Common myeloid progenitor, CD34-positive (primary cell): ENCODE data around the gene WDR20.

Experiments
- CTCF ChIA-PET: fragments of 350-600 bp; sonication (Branson Sonifier 250); formaldehyde crosslinking; loops from one replicate; lab custom pipeline; 2021; ENCODE audit warnings: antibody characterized with exemption; lab: Charles Lee
- POLR2A ChIA-PET: fragments of 350-600 bp; sonication (Branson Sonifier 250); formaldehyde crosslinking; loops from one replicate; lab custom pipeline; 2021; ENCODE audit warnings: antibody characterized with exemption; lab: Charles Lee
- DNase-seq, 3 donors: peaks; one replicate each; pipeline versions ENCODE4 v3.0.0 to v3.0.0-alpha.2; 2013
- H3K27ac ChIP-seq, 2 experiments: 1 replicate in 1 of 2; 2 replicates in 1 of 2; pipeline ENCODE4 v1.7.0; 2013; ENCODE audit warnings: inconsistent platforms in 2 of 2, low read length in 2 of 2, mild to moderate bottlenecking in 2 of 2, low read depth in 1 of 2, moderate library complexity in 1 of 2; ENCODE audit not compliant: severe bottlenecking in 2 of 2, insufficient read depth in 1 of 2, poor library complexity in 1 of 2
- H3K27me3 ChIP-seq, 5 experiments: replicated peaks in 2 of 5; 1 replicate in 3 of 5; 2 replicates in 2 of 5; pipeline versions ENCODE4 v1.6.1 to v1.7.0; 2013; ENCODE audit warnings: low read length in 4 of 5, mild to moderate bottlenecking in 2 of 5, moderate library complexity in 2 of 5, inconsistent platforms in 1 of 5; ENCODE audit not compliant: insufficient read depth in 5 of 5, control insufficient read depth in 4 of 5
- H3K36me3 ChIP-seq, 4 experiments: 1 replicate in 2 of 4; 2 replicates in 2 of 4; pipeline versions ENCODE4 v1.6.1 to v1.7.0; 2013; ENCODE audit warnings: low read length in 3 of 4, control low read depth in 1 of 4, mild to moderate bottlenecking in 1 of 4; ENCODE audit not compliant: control insufficient read depth in 4 of 4, insufficient read depth in 4 of 4
- H3K4me1 ChIP-seq, 4 experiments: 1 replicate in 3 of 4; 2 replicates in 1 of 4; pipeline versions ENCODE4 v1.6.1 to v1.7.1; 2013; ENCODE audit warnings: low read length in 3 of 4, mild to moderate bottlenecking in 3 of 4, control low read depth in 1 of 4, inconsistent platforms in 1 of 4, moderate library complexity in 1 of 4; ENCODE audit not compliant: control insufficient read depth in 4 of 4, insufficient read depth in 4 of 4; ENCODE audit errors: control extremely low read depth in 1 of 4
- H3K4me3 ChIP-seq, 7 experiments: 1 replicate in 4 of 7; 2 replicates in 3 of 7; pipeline versions ENCODE4 v1.5.1 to v1.7.0; 2013; ENCODE audit warnings: mild to moderate bottlenecking in 7 of 7, low read length in 6 of 7, moderate library complexity in 6 of 7, inconsistent platforms in 2 of 7, low read depth in 2 of 7, control low read depth in 1 of 7; ENCODE audit not compliant: insufficient read depth in 4 of 7, control insufficient read depth in 1 of 7; ENCODE audit errors: extremely low read depth in 1 of 7
- H3K9me3 ChIP-seq, 5 experiments: 1 replicate in 4 of 5; 2 replicates in 1 of 5; pipeline versions ENCODE4 v1.6.1 to v1.7.1; 2013; ENCODE audit warnings: low read length in 4 of 5, mild to moderate bottlenecking in 2 of 5, inconsistent platforms in 1 of 5, low read depth in 1 of 5, moderate library complexity in 1 of 5; ENCODE audit not compliant: control insufficient read depth in 4 of 5, insufficient read depth in 2 of 5; ENCODE audit errors: control extremely low read depth in 1 of 5
- WGBS: methylation state at CpG from one replicate; pipeline ENCODE4 v1.1.5; 2013; ENCODE audit not compliant: insufficient coverage; 5-methylcytosine and 5-hydroxymethylcytosine counted together

WDR20 gene

DNA sequence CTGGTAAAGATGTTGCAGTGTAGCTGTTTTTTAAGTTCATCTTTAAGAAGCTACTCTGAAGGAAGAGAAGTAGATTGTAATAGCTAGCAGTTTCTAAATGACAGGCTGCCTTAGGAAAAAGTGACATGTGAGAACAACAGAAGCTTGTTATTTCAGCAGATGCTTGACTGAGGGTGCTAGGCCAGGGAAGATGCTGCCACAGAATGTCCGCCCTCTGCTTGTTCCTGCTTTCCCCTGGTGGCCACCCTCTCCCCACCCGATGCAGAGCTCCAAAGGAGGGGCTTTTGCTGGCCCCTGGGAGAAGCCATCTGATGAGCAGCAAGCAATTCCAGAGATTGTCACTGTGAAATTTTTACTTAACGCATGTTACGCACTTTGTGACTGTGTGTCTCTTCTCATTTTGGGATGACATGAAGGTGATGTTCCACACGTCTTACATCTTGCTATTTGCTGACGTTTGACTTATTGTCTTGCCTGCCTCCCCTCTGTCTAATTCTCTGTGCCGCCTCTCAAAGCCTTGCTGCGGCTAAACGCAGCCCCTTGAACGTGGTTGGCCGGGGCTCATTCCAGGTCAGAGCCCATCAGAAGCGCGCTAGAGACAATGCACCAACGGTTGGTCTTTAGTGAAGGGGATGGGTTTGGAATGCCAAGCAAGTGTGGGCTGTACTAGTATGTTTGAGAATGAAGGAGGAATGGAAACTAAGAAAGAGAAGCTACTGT is 44.8 kb downstream of the WDR20 start:
- no peak for DNase-seq
- no peaks in the 10 kb centered on the region for H3K27me3 ChIP-seq
- H3K36me3 ChIP-seq: peaks cover 0 to 2% (median 0%) of the 10 kb centered on the region in 4 experiments
- ChIA-PET CTCF (interaction anchor here (2.0 kb wide), 1 partner anchor 11 kb away, joined by 4 read pairs; no protein-coding TSS in a partner anchor), POLR2A (interaction anchor here (1.1 kb wide), 1 partner anchor 9 kb away, joined by 3 read pairs; no protein-coding TSS in a partner anchor)
- no peaks in the 10 kb centered on the region for H3K4me1 ChIP-seq
- no peak overlapping the region for H3K4me3 ChIP-seq
- over 99% methylated on average over 14 of the region's 14 CpGs for WGBS
- no peaks in the 10 kb centered on the region for H3K9me3 ChIP-seq
- H3K27ac ChIP-seq: no peak overlapping the region

GRCh38 chr14:102185360-102185759 is 45.7 kb downstream of the WDR20 start:
- H3K9me3 ChIP-seq: no peaks in the 10 kb centered on the region
- 96% methylated on average over 8 of the region's 8 CpGs for WGBS
- no peak overlapping the region for H3K4me3 ChIP-seq
- no peak for DNase-seq
- ChIA-PET POLR2A (no interaction called here), CTCF (no interaction called here)
- no peak overlapping the region for H3K27ac ChIP-seq
- peaks cover 0 to 2% (median 0%) of the 10 kb centered on the region in 4 experiments for H3K36me3 ChIP-seq
- H3K4me1 ChIP-seq: peaks cover 0 to 4% (median 0%) of the 10 kb centered on the region in 4 experiments
- no peaks in the 10 kb centered on the region for H3K27me3 ChIP-seq

GRCh38 chr14:102187044-102187443 is 47.3 kb downstream of the WDR20 start:
- Histone ChIP-seq H3K27me3 (no peaks in the 10 kb centered on the region), H3K27ac (no peak overlapping the region), H3K4me3 (no peak overlapping the region), H3K36me3 (peaks cover 0 to 2% (median 0%) of the 10 kb centered on the region in 4 experiments), H3K4me1 (peaks cover 0 to 9% (median 0%) of the 10 kb centered on the region in 4 experiments), H3K9me3 (no peaks in the 10 kb centered on the region)
- DNase-seq: no peak
- CTCF ChIA-PET: interaction anchor here (0.7 to 1.8 kb wide), 3 partner anchors 33 to 817 kb away, joined by 3 to 5 read pairs (median 3); no protein-coding TSS in a partner anchor
- POLR2A ChIA-PET: no interaction called here
- 89% methylated on average over 2 of the region's 3 CpGs for WGBS

DNA sequence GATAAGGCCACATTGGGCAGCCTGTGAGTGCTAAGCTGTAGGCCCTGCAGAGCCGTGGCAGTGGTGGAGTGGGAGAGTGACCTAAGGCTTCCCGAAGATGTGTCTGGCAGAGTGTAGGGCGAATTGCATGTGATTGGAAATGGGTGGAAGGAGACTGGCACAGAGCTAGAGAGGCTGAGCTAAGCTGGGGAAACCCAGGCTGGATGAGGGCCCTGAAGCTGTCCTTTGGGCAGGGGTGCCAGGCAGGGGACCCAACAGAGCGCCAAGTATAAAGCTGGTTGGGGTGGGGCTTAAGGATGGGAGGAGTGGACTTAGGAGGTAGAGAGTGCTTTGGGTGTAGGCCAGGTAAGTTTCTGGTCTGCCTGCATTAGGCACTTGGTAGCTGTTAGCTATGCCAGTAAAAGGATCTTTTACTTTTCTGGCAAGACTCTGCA is 47.9 kb downstream of the WDR20 start:
- no peak overlapping the region for H3K27ac ChIP-seq
- WGBS: 97% methylated on average over 3 of the region's 4 CpGs
- H3K27me3 ChIP-seq: no peaks in the 10 kb centered on the region
- ChIA-PET POLR2A (no interaction called here), CTCF (interaction anchor here (0.7 to 1.8 kb wide), 4 partner anchors 16 to 816 kb away, joined by 3 to 5 read pairs (median 3); no protein-coding TSS in a partner anchor)
- no peaks in the 10 kb centered on the region for H3K9me3 ChIP-seq
- no peak for DNase-seq
- H3K36me3 ChIP-seq: peaks cover 0 to 2% (median 0%) of the 10 kb centered on the region in 4 experiments
- no peak overlapping the region for H3K4me3 ChIP-seq
- peaks cover 0 to 13% (median 0%) of the 10 kb centered on the region in 4 experiments for H3K4me1 ChIP-seq

- Histone ChIP-seq H3K36me3 (peaks cover 0 to 2% (median under 1%) of the 10 kb centered on the region in 4 experiments), H3K27ac (no peak overlapping the region), H3K27me3 (no peaks in the 10 kb centered on the region), H3K4me1 (peaks cover 0 to 13% (median 0%) of the 10 kb centered on the region in 4 experiments), H3K9me3 (no peaks in the 10 kb centered on the region), H3K4me3 (no peak overlapping the region)
- no peak for DNase-seq
- ChIA-PET CTCF (interaction anchor here (0.6 to 1.5 kb wide), 3 partner anchors 17 to 55 kb away, joined by 3 read pairs; no protein-coding TSS in a partner anchor), POLR2A (no interaction called here)
- no CpG with 5 or more reads among the region's 1 CpG for WGBS
These were observed 48.5 kb downstream of the WDR20 start for GRCh38 chr14:102188187-102188586.

GRCh38 chr14:102189874-102190273 is 50.2 kb downstream of the WDR20 start:
- no peaks in the 10 kb centered on the region for H3K9me3 ChIP-seq
- H3K4me1 ChIP-seq: peaks cover 0 to 13% (median 0%) of the 10 kb centered on the region in 4 experiments
- H3K27me3 ChIP-seq: no peaks in the 10 kb centered on the region
- WGBS: 97% methylated on average over 5 of the region's 5 CpGs
- H3K4me3 ChIP-seq: no peak overlapping the region
- H3K27ac ChIP-seq: no peak overlapping the region
- ChIA-PET CTCF (no interaction called here), POLR2A (no interaction called here)
- no peak for DNase-seq
- peaks cover 0 to 2% (median 0%) of the 10 kb centered on the region in 4 experiments for H3K36me3 ChIP-seq
